ENCODE results near the gene TBC1D10A. TPM values are rescaled to one million over a fixed set of nuclear protein-coding genes. Genes with fewer than 3 reads are reported as not detected.

Gene TBC1D10A
- total RNA-seq, 1 experiment from 2014 or later = 24.3 TPM

- peak; percentile 62 to 97 for DNase-seq
- Histone ChIP-seq H3K36me3 (ENCODE audit: low read depth) (peaks cover 16% of the 10 kb centered on the region), H3K9me2 (ENCODE audit: insufficient read depth) (no peaks in the 10 kb centered on the region), H3F3A (ENCODE audit: insufficient read depth, low read depth) (peaks cover 76% of the 10 kb centered on the region), H3K9me3 (ENCODE audit: insufficient read depth, low read depth) (no peaks in the 10 kb centered on the region), H4K20me1 (ENCODE audit: insufficient read depth) (no peaks in the 10 kb centered on the region), H3K79me2 (ENCODE audit: low read depth) (peaks cover 73% of the 10 kb centered on the region), H3K4me1 (replicated peaks; ENCODE audit: insufficient read depth) (peaks cover 96% of the 10 kb centered on the region), H3K27ac (peak overlapping the region; percentile 95), H3K27me3 (ENCODE audit: insufficient read depth, low read depth) (no peaks in the 10 kb centered on the region), H2AFZ (no peak overlapping the region), H3K4me2 (peak overlapping the region; percentile 75), H3K4me3 (peak overlapping the region; percentile 16; the same call in 1 of the 2 replicates)
- CTCF ChIA-PET = no interaction called here
- BruUV-seq (replicated peaks) = no TSS peak
- no peak for TF ChIP-seq CTCF (conservative IDR thresholded peaks at IDR 0.05)
- TF ChIP-seq EZH2 (IDR thresholded peaks at IDR 0.05; ENCODE audit: low read depth) = no peak
- POLR2A ChIA-PET (ENCODE audit: unreplicated experiment) = interaction anchor here (0.6 kb wide), 2 partner anchors 22 to 542 kb away, joined by 4 to 5 read pairs; partner anchors contain the start of gene TBC1D10A
- intact Hi-C loops (cut with micrococcal nuclease; ENCODE audit: unreplicated experiment) = no loop called here
These were observed 22.1 kb downstream of the TBC1D10A start for GRCh38 chr22:30304495-30305244.

- Histone ChIP-seq H3K4me2 (peak overlapping the region; percentile 75), H3K4me3 (no peak overlapping the region; the same call in 1 of the 2 replicates), H3K27me3 (ENCODE audit: insufficient read depth, low read depth) (no peaks in the 10 kb centered on the region), H3K9me3 (ENCODE audit: insufficient read depth, low read depth) (no peaks in the 10 kb centered on the region), H2AFZ (no peak overlapping the region), H3K4me1 (replicated peaks; ENCODE audit: insufficient read depth) (peaks cover 97% of the 10 kb centered on the region), H3K36me3 (ENCODE audit: low read depth) (peaks cover 16% of the 10 kb centered on the region), H4K20me1 (ENCODE audit: insufficient read depth) (no peaks in the 10 kb centered on the region), H3K9me2 (ENCODE audit: insufficient read depth) (no peaks in the 10 kb centered on the region), H3K27ac (peak overlapping the region; percentile 95), H3F3A (ENCODE audit: insufficient read depth, low read depth) (peaks cover 91% of the 10 kb centered on the region), H3K79me2 (ENCODE audit: low read depth) (peaks cover 63% of the 10 kb centered on the region)
- TF ChIP-seq EZH2 (IDR thresholded peaks at IDR 0.05; ENCODE audit: low read depth) (no peak), CTCF (conservative IDR thresholded peaks at IDR 0.05) (no peak)
- intact Hi-C loops (cut with micrococcal nuclease; ENCODE audit: unreplicated experiment) = loop anchor here (1.0 kb wide), 1 partner anchor 11 kb away; no protein-coding TSS in a partner anchor
- CTCF ChIA-PET = interaction anchor here (0.8 to 1.4 kb wide), 2 partner anchors 15 to 24 kb away, joined by 3 to 8 read pairs; partner anchors contain the start of gene TBC1D10A
- BruUV-seq (replicated peaks) = no TSS peak
- POLR2A ChIA-PET (ENCODE audit: unreplicated experiment) = interaction anchor here (0.7 kb wide), 1 partner anchor 10 kb away, joined by 4 read pairs; no protein-coding TSS in a partner anchor
- no peak for DNase-seq
These were observed 24.0 kb downstream of the TBC1D10A start for GRCh38 chr22:30302810-30303138.

- peak; percentile 82 to 95 for DNase-seq
- H3K9me3 ChIP-seq (ENCODE audit: insufficient read depth, low read depth) = no peaks in the 10 kb centered on the region
- peak overlapping the region; percentile 75 for H3K4me2 ChIP-seq
- H3K4me3 ChIP-seq = no peak overlapping the region; the same call in 1 of the 2 replicates
- CTCF ChIA-PET = interaction anchor here (0.6 to 1.4 kb wide), 3 partner anchors 14 to 28 kb away, joined by 3 to 8 read pairs (median 8); partner anchors contain the start of gene TBC1D10A
- no peaks in the 10 kb centered on the region for H4K20me1 ChIP-seq (ENCODE audit: insufficient read depth)
- H3K4me1 ChIP-seq (replicated peaks; ENCODE audit: insufficient read depth) = peaks cover 97% of the 10 kb centered on the region
- H3K79me2 ChIP-seq (ENCODE audit: low read depth) = peaks cover 62% of the 10 kb centered on the region
- H3K36me3 ChIP-seq (ENCODE audit: low read depth) = peaks cover 16% of the 10 kb centered on the region
- peak overlapping the region; percentile 95 for H3K27ac ChIP-seq
- TF ChIP-seq EZH2 (IDR thresholded peaks at IDR 0.05; ENCODE audit: low read depth) (no peak), CTCF (conservative IDR thresholded peaks at IDR 0.05) (no peak)
- H2AFZ ChIP-seq = no peak overlapping the region
- BruUV-seq (replicated peaks) = no TSS peak
- H3K27me3 ChIP-seq (ENCODE audit: insufficient read depth, low read depth) = no peaks in the 10 kb centered on the region
- intact Hi-C loops (cut with micrococcal nuclease; ENCODE audit: unreplicated experiment) = loop anchor here (1.0 kb wide), 1 partner anchor 11 kb away; no protein-coding TSS in a partner anchor
- peaks cover 88% of the 10 kb centered on the region for H3F3A ChIP-seq (ENCODE audit: insufficient read depth, low read depth)
- H3K9me2 ChIP-seq (ENCODE audit: insufficient read depth) = no peaks in the 10 kb centered on the region
- POLR2A ChIA-PET (ENCODE audit: unreplicated experiment) = interaction anchor here (0.6 to 0.7 kb wide), 2 partner anchors 10 to 104 kb away, joined by 4 read pairs; no protein-coding TSS in a partner anchor
These were observed 24.5 kb downstream of the TBC1D10A start for GRCh38 chr22:30301995-30302809.

Measured in PC-9 (cell line).